OCI-LY3 (cell line): ENCODE data around the gene CTNND2.

Experiments used
- EZH2phosphoT487 ChIP-seq: fragments of 200-600 bp; shearing (Covaris generic); IDR thresholded peaks from 2 replicates; pipeline ENCODE4 v1.6.1; 2018; ENCODE audit warnings: antibody characterized with exemption, mixed run types, low read depth
- TF ChIP-seq, protein P1 (sequence below): fragments of 200-600, 300-600 bp; sonication (generic); IDR thresholded peaks from 2 replicates; pipeline ENCODE4 v1.5.1; 2014; ENCODE audit warnings: antibody characterized with exemption, low read length, low read depth

DNA sequence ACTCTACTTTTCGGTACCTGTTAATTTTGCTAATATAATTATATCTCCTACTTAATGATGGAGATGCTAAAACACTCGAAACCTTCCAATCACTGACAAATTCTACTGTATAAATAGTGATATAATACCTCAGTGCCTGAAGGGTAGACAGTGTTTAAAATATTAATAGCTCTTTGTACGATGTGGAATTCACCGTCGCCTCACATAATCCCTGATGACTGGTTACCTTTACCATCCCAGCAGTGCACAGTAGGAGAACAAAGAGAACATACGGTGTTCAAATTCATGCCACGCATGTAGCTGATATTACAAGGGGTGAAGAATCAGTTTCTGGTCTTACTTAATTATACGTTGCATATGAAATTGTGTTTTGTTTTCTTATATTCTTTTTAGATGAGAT lies 506.7 kb downstream of the CTNND2 start:
- TF ChIP-seq, protein P1, sequence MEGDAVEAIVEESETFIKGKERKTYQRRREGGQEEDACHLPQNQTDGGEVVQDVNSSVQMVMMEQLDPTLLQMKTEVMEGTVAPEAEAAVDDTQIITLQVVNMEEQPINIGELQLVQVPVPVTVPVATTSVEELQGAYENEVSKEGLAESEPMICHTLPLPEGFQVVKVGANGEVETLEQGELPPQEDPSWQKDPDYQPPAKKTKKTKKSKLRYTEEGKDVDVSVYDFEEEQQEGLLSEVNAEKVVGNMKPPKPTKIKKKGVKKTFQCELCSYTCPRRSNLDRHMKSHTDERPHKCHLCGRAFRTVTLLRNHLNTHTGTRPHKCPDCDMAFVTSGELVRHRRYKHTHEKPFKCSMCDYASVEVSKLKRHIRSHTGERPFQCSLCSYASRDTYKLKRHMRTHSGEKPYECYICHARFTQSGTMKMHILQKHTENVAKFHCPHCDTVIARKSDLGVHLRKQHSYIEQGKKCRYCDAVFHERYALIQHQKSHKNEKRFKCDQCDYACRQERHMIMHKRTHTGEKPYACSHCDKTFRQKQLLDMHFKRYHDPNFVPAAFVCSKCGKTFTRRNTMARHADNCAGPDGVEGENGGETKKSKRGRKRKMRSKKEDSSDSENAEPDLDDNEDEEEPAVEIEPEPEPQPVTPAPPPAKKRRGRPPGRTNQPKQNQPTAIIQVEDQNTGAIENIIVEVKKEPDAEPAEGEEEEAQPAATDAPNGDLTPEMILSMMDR = no peak
- no peak for TF ChIP-seq EZH2phosphoT487
